Urothelium cell line (cell line): ENCODE measurements around the gene IYD.
"Not testable (repeated sequence)": the region's sequence is repeated elsewhere in the genome, so short reads cannot be mapped to it uniquely, and the experiment has no call there.

Source experiments
- DNase-seq: peaks from one replicate; pipeline ENCODE4 v3.0.0; 2011; ENCODE audit warnings: low spot score, mixed read lengths
- FAIRE-seq: peaks from 2 replicates; lab custom pipeline; 2011; peaks lifted over from hg19 to GRCh38; lab: Jason Lieb, UNC

IYD gene

GRCh38 chr6:150349546-150349945, 19.3 kb upstream of the IYD start:
- DNase-seq (no peak), FAIRE-seq (no peak)

GRCh38 chr6:150352321-150353296, 16.2 kb upstream of the IYD start:
- FAIRE-seq = no peak

GRCh38 chr6:150353445-150353844, 15.4 kb upstream of the IYD start:
- FAIRE-seq (no peak), DNase-seq (no peak)

More at GRCh38 chr6:150352321-150353296, 16.2 kb upstream of the IYD start:
- peak; percentile 44 for DNase-seq

GRCh38 chr6:150354754-150355571, 13.8 kb upstream of the IYD start:
- DNase-seq = no peak
- FAIRE-seq = no peak

GRCh38 chr6:150355932-150356331, 12.9 kb upstream of the IYD start:
- no peak for FAIRE-seq

GRCh38 chr6:150361876-150362275, 6.9 kb upstream of the IYD start:
- no peak for FAIRE-seq
- no peak for DNase-seq

More at GRCh38 chr6:150355932-150356331, 12.9 kb upstream of the IYD start:
- no peak for DNase-seq

- FAIRE-seq (no peak), DNase-seq (no peak)
Measured at GRCh38 chr6:150363733-150364132, 5.1 kb upstream of the IYD start.

- DNase-seq (no peak), FAIRE-seq (no peak)
Measured at GRCh38 chr6:150366118-150366778, 2.6 kb upstream of the IYD start.

- FAIRE-seq = no peak
- DNase-seq = no peak
Measured at GRCh38 chr6:150369408-150369807, 596 bp downstream of the IYD start.

GRCh38 chr6:150370112-150370511, 1.3 kb downstream of the IYD start:
- peak; percentile 78 for FAIRE-seq

GRCh38 chr6:150371356-150371755, 2.5 kb downstream of the IYD start:
- no peak for DNase-seq
- FAIRE-seq = no peak

More at GRCh38 chr6:150370112-150370511, 1.3 kb downstream of the IYD start:
- no peak for DNase-seq

- DNase-seq = no peak
- FAIRE-seq = no peak
Measured at GRCh38 chr6:150372051-150372450, 3.2 kb downstream of the IYD start.

GRCh38 chr6:150373260-150373701, 4.5 kb downstream of the IYD start:
- FAIRE-seq (no peak), DNase-seq (no peak)

GRCh38 chr6:150374346-150374745, 5.5 kb downstream of the IYD start:
- DNase-seq, FAIRE-seq: not testable (repeated sequence)

GRCh38 chr6:150377211-150377781, 8.5 kb downstream of the IYD start:
- DNase-seq = no peak
- no peak for FAIRE-seq

- DNase-seq = no peak
- no peak for FAIRE-seq
Measured at GRCh38 chr6:150380256-150380655, 11.4 kb downstream of the IYD start.

- FAIRE-seq (no peak), DNase-seq (no peak)
Measured at GRCh38 chr6:150382171-150382570, 13.4 kb downstream of the IYD start.

GRCh38 chr6:150391414-150391813, 22.6 kb downstream of the IYD start:
- DNase-seq (no peak), FAIRE-seq (no peak)

GRCh38 chr6:150391890-150392289, 23.1 kb downstream of the IYD start:
- DNase-seq = no peak
- no peak for FAIRE-seq

- DNase-seq = no peak
- FAIRE-seq = no peak
Measured at GRCh38 chr6:150392452-150393220, 23.8 kb downstream of the IYD start.
